ENCODE measurements around the gene PTTG1.

PTTG1 gene

DNA sequence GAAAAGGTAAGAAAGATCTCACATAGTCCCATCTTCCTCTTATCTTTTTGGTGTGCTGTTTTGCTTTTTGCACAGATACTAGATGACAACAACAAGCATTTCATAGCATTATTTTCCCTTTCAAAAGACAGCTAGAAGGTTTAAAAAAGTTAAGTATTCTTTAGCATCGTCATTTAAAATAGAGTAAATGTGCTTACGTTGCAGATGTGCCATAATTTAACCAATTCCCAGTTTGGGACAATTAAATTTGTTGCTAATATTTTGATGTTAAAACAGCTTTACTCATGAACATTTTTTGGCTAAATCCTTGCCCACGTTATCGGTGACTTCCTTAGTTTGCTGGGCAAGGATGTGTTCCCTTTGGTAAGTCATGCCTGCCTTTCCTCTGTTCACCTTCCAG is 41.6 kb downstream of the PTTG1 start:
- no peaks in the 10 kb centered on the region for H3K27me3 ChIP-seq (ENCODE audit: control insufficient read depth, insufficient read depth, low read length, poor library complexity, severe bottlenecking)
- H3K4me3 ChIP-seq (ENCODE audit: insufficient read depth, low read depth, low read length) = no peak overlapping the region
- no peaks in the 10 kb centered on the region for H3K36me3 ChIP-seq (ENCODE audit: control insufficient read depth, insufficient read depth, low read length)
- H3K4me1 ChIP-seq (ENCODE audit: control insufficient read depth, insufficient read depth, low read length) = no peaks in the 10 kb centered on the region
- 93 to 95% methylated on average over 4 of the region's 4 CpGs for WGBS, 2 experiments
- no peak overlapping the region for H3K27ac ChIP-seq (ENCODE audit: insufficient read depth, low read depth, low read length, poor library complexity, severe bottlenecking)
- H3K9me3 ChIP-seq (ENCODE audit: control insufficient read depth, low read length) = no peaks in the 10 kb centered on the region

DNA sequence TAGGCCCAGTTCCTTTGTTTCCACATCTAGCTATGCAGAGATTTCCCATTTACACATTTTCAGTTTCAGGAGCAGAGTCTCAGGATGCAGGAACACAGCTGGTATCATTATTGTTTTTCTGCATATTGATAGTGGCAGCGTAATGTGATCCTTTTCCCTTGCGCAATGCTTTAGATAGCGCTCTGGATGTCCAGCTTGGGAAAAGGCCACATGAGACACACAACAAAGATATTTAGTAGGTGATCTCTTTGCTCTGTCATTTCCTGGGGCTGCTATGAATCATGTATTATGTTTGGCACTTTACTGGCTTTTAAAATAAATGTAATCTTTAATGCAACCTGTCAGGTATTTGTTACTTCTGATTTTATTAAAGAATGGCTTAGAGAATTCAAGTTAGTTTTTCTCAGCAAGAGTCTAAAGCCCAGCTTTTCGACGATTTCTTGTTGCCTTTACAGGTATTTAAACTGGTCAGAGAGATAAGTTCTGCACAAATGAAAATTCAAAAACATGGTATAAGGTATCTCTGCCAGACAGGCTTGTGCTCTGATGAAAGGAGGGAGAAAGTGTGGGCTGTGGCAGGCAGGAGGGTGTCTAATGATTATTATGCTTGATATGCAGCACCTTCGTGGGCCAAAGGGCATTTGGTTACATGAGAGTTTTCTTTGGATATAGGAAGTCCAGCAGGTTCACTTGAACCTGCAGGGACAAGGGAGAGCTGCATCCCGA is 42.2 kb downstream of the PTTG1 start:
- Histone ChIP-seq H3K4me1 (ENCODE audit: control insufficient read depth, insufficient read depth, low read length) (no peaks in the 10 kb centered on the region), H3K9me3 (ENCODE audit: control insufficient read depth, low read length) (no peaks in the 10 kb centered on the region), H3K4me3 (ENCODE audit: insufficient read depth, low read depth, low read length) (no peak overlapping the region), H3K36me3 (ENCODE audit: control insufficient read depth, insufficient read depth, low read length) (no peaks in the 10 kb centered on the region), H3K27ac (ENCODE audit: insufficient read depth, low read depth, low read length, poor library complexity, severe bottlenecking) (no peak overlapping the region), H3K27me3 (ENCODE audit: control insufficient read depth, insufficient read depth, low read length, poor library complexity, severe bottlenecking) (no peaks in the 10 kb centered on the region)
- 82 to 89% methylated on average over 7 of the region's 7 CpGs for WGBS, 2 experiments

DNA sequence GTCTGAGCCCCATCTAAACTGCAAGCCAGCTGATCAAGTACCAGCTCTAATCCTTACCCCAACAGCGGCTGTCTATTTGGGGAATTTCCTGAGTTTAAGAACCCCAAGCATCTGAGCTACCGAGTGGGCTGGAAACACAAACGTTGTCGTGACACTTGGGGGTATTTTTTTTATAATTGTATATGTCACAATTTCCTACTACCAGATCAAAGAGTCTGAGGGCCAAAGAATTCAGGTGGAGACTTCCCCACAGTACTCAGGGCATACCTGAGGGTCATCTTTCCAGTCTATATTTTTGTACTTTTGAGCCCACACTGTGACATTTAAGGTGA is 42.8 kb downstream of the PTTG1 start:
- Histone ChIP-seq H3K4me3 (ENCODE audit: insufficient read depth, low read depth, low read length) (no peak overlapping the region), H3K27me3 (ENCODE audit: control insufficient read depth, insufficient read depth, low read length, poor library complexity, severe bottlenecking) (no peaks in the 10 kb centered on the region), H3K27ac (ENCODE audit: insufficient read depth, low read depth, low read length, poor library complexity, severe bottlenecking) (no peak overlapping the region), H3K4me1 (ENCODE audit: control insufficient read depth, insufficient read depth, low read length) (no peaks in the 10 kb centered on the region), H3K36me3 (ENCODE audit: control insufficient read depth, insufficient read depth, low read length) (no peaks in the 10 kb centered on the region), H3K9me3 (ENCODE audit: control insufficient read depth, low read length) (no peaks in the 10 kb centered on the region)
- WGBS, 2 experiments = 89 to 100% methylated on average over 1 of the region's 4 CpGs

DNA sequence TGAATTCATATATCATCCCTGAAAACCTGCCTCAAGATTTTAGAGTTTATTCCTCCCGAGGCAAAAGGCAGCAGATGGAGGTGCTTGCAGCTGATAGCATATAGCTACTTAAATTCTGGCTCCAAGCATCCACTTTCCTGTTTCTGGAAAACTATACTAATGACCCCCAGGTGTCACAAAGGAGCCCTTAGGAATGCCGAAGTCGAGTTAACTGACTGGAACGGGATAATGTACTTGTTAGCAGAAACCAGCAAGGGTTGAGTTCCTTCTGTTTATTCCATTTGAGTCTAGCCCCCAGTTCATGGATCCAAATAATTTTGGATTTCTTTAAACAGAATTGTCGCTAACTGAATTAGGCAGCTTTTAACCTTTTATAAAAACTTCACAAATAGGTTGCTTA is 44.5 kb downstream of the PTTG1 start:
- WGBS, 2 experiments = 89 to 92% methylated on average over 5 of the region's 5 CpGs
- Histone ChIP-seq H3K27ac (ENCODE audit: insufficient read depth, low read depth, low read length, poor library complexity, severe bottlenecking) (no peak overlapping the region), H3K4me1 (ENCODE audit: control insufficient read depth, insufficient read depth, low read length) (no peaks in the 10 kb centered on the region), H3K9me3 (ENCODE audit: control insufficient read depth, low read length) (no peaks in the 10 kb centered on the region), H3K36me3 (ENCODE audit: control insufficient read depth, insufficient read depth, low read length) (no peaks in the 10 kb centered on the region), H3K27me3 (ENCODE audit: control insufficient read depth, insufficient read depth, low read length, poor library complexity, severe bottlenecking) (no peaks in the 10 kb centered on the region), H3K4me3 (ENCODE audit: insufficient read depth, low read depth, low read length) (no peak overlapping the region)

DNA sequence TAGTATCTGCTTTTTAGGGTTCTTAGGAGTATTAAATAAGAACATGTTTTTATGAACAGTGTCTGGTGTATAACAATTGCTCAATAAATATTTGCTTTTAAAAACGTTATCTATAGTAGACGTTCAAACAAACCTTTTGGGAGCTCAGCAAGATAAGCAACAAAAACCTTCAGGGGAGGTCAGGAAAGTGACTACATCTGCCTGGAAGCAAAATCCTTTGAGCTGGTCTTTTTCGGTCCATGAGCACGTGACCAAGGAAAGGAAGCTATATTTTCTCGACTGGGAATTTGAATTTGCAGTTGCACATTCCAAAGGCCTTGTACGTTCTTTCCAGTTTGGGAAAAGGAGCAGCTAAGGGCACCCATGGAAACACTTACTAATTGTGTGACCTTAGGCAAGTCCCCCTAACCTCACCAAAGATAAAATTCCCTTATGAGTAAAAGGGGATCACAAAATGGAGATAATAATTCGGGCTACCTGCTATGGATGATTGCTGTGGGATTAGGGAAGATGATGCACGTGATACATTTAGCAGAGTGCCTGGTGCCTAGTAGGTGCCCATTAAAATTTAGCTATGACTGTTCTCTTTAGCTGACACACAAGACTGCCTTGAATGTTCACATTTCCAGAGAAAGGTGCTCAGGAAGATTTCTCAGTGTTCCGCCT is 45.4 kb downstream of the PTTG1 start:
- Histone ChIP-seq H3K4me3 (ENCODE audit: insufficient read depth, low read depth, low read length) (no peak overlapping the region), H3K4me1 (ENCODE audit: control insufficient read depth, insufficient read depth, low read length) (no peaks in the 10 kb centered on the region), H3K36me3 (ENCODE audit: control insufficient read depth, insufficient read depth, low read length) (no peaks in the 10 kb centered on the region), H3K27ac (ENCODE audit: insufficient read depth, low read depth, low read length, poor library complexity, severe bottlenecking) (no peak overlapping the region), H3K27me3 (ENCODE audit: control insufficient read depth, insufficient read depth, low read length, poor library complexity, severe bottlenecking) (no peaks in the 10 kb centered on the region), H3K9me3 (ENCODE audit: control insufficient read depth, low read length) (no peaks in the 10 kb centered on the region)
- 94 to 96% methylated on average over 9 of the region's 9 CpGs for WGBS, 2 experiments

DNA sequence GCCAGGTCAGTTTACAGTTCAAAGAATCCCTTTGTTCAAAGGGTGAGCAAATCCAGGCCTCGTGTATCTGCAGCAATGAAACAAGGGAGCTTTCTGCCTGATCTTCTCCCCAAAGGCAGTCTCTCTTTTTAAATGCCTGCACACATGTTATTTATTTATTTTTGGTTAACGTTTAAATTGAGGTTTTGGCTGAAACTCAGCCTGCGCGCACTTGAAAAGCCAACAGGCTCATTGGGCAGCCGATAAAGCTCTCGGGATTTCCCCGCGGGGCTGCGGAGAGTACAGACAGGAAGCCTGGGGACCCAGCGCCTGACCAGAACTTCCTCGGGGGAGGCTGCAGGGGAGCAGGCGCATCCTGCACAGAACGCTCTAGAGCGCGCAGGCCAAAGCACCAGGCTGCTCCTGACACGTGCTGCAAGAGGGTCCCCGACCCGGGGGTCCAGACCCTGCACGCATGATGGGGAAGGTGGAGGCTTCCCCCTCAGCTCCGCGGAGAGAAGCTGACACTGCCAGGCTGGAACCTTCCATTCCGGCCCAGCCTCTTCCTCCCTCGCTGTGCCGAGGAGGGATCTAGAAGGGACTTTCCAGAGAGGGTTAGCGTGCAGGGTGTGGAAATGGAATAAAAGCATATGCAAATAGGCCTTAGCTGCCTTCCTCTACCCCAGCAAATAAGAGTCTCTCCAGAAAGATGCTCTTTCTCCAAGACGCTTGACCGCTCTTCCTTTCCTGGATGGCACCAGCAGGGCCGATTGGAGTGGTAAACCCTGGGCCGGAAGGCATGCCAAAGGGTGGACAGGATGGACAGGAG is 46.1 kb downstream of the PTTG1 start:
- Histone ChIP-seq H3K4me3 (ENCODE audit: insufficient read depth, low read depth, low read length) (no peak overlapping the region), H3K36me3 (ENCODE audit: control insufficient read depth, insufficient read depth, low read length) (no peaks in the 10 kb centered on the region), H3K4me1 (ENCODE audit: control insufficient read depth, insufficient read depth, low read length) (no peaks in the 10 kb centered on the region), H3K27me3 (ENCODE audit: control insufficient read depth, insufficient read depth, low read length, poor library complexity, severe bottlenecking) (no peaks in the 10 kb centered on the region), H3K27ac (ENCODE audit: insufficient read depth, low read depth, low read length, poor library complexity, severe bottlenecking) (no peak overlapping the region), H3K9me3 (ENCODE audit: control insufficient read depth, low read length) (no peaks in the 10 kb centered on the region)
- 81% methylated on average over 29 of the region's 29 CpGs for whole genome bisulfite sequencing, 2 experiments

DNA sequence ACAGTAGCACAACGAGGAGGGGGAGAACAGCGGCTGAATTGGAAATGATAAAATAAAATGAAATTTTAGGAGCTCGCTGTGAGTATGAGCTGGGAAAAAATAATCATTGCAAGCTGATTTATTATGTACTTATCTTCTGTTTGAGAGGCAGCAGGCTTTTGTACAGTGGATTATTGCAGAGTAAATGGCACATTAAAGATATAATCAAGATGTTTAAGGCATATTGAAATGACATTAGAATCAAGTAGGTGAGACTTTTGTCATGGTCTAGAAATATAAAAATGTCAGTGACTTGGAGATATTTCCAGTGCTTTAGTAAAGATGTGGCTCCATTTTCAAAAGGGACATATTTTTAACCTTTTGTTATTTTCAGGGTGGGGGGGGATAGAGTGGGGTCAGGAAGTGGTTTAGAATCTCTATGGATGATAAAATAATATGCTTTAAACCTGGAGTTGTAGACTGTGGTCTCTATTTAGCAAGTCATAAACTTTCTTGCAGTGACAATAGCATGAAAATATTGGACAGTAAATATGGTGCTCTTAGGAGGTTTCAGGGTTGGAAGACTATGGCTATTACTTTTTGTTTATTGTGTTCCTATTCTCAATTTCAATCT is 46.8 kb downstream of the PTTG1 start:
- Histone ChIP-seq H3K27me3 (ENCODE audit: control insufficient read depth, insufficient read depth, low read length, poor library complexity, severe bottlenecking) (no peaks in the 10 kb centered on the region), H3K36me3 (ENCODE audit: control insufficient read depth, insufficient read depth, low read length) (no peaks in the 10 kb centered on the region), H3K4me1 (ENCODE audit: control insufficient read depth, insufficient read depth, low read length) (no peaks in the 10 kb centered on the region), H3K9me3 (ENCODE audit: control insufficient read depth, low read length) (no peaks in the 10 kb centered on the region), H3K4me3 (ENCODE audit: insufficient read depth, low read depth, low read length) (no peak overlapping the region), H3K27ac (ENCODE audit: insufficient read depth, low read depth, low read length, poor library complexity, severe bottlenecking) (no peak overlapping the region)
- 88 to 93% methylated on average over 3 of the region's 3 CpGs for WGBS, 2 experiments

DNA sequence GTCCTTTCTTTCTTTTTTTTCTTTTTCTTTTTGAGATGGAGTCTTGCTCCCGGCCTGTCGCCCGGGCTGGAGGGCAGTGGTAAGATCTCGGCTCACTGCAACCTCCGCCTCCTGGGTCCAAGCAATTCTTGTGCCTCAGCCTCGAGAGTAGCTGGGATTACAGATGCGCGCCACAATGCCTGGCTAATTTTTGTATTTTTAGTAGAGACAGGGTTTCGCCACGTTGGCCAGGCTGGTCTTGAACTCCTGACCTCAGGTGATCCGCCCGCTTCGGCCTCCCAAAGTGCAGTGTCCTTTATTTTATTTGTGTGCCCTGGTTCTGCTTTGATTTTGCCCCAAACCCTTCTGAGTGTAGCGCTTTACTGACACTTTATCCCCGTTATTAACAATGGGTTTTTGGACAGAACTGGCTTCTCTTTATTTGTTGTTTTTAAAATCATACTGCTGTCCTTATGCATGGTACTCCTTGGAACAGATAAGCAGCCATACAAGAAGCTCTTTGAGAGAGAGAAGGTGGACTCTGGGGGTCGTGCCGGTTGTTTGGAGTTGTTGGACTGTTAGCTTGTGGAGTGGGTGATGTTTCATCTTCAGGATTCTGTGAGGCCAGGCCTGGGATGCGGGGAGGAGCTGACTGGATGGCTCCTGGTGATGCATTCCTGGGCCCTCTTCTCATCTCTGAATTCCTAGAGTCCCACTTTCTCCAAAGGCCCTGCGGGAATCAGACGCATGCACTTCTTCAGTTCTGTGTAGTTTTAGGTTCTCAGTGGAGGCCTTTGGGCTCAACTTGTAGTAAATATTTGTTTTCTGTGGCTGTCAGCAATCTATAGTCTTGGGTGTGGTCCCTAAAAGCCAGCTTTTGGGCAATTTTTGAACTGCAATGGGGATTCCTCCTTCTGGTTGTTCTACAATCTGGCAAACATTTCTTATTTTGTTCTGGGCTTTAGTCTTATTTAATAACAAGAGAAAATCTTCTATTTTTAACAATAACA is 47.8 kb downstream of the PTTG1 start:
- 93% methylated on average over 20 of the region's 20 CpGs for WGBS, 2 experiments
- Histone ChIP-seq H3K27me3 (ENCODE audit: control insufficient read depth, insufficient read depth, low read length, poor library complexity, severe bottlenecking) (no peaks in the 10 kb centered on the region), H3K27ac (ENCODE audit: insufficient read depth, low read depth, low read length, poor library complexity, severe bottlenecking) (no peak overlapping the region), H3K36me3 (ENCODE audit: control insufficient read depth, insufficient read depth, low read length) (no peaks in the 10 kb centered on the region), H3K4me1 (ENCODE audit: control insufficient read depth, insufficient read depth, low read length) (no peaks in the 10 kb centered on the region), H3K9me3 (ENCODE audit: control insufficient read depth, low read length) (no peaks in the 10 kb centered on the region), H3K4me3 (ENCODE audit: insufficient read depth, low read depth, low read length) (no peak overlapping the region)

DNA sequence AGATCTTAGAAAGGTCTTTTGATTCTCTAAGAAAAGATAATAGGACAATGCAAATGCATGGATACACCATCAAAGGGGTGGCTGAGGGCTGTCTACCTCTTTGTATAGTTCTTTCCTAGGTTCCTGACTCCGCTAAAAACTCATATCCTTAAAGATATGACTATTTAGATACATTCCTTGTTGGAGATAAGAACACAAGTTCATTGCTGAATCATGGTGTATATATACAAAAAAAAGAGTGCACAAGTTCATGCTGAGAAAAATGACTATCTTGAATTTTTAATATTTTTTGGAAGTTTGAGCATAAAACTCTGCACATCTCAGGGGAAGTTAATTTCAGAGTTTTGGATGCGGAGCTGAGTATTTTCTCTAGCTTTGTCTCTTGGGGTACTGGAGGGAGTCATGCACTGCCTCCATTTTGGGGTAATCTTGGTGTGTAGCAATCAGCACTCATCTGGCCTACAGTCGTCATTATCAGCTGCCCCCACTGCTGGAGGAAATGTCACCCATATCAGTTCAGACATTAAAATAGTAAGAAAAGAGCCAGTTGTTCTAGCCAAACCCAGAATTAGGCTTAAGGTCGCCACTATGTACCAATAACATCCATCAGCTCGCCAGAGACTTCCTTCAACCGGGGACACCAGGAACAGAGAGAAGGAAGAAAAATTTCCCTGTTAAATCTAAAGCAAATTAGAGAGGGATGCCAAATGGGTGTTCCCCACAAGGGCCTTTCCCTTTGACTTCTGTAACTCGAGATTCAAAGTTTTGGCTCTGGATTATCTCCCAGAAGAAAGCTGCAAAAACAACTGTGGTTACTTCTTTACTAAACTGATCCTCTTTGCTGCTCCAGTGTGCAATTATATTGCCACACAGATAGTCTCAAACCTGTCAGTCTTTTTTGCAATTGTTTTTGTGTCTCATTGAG is 49.0 kb downstream of the PTTG1 start:
- no peak overlapping the region for H3K4me3 ChIP-seq (ENCODE audit: insufficient read depth, low read depth, low read length)

More for the DNA sequence above, 49.0 kb downstream of the PTTG1 start:
- H3K36me3 ChIP-seq (ENCODE audit: control insufficient read depth, insufficient read depth, low read length) = no peaks in the 10 kb centered on the region
- no peaks in the 10 kb centered on the region for H3K27me3 ChIP-seq (ENCODE audit: control insufficient read depth, insufficient read depth, low read length, poor library complexity, severe bottlenecking)
- H3K9me3 ChIP-seq (ENCODE audit: control insufficient read depth, low read length) = no peaks in the 10 kb centered on the region
- no peaks in the 10 kb centered on the region for H3K4me1 ChIP-seq (ENCODE audit: control insufficient read depth, insufficient read depth, low read length)
- H3K27ac ChIP-seq (ENCODE audit: insufficient read depth, low read depth, low read length, poor library complexity, severe bottlenecking) = no peak overlapping the region
- 73 to 74% methylated on average over 6 to 7 of the region's 7 CpGs for WGBS, 2 experiments
